Right ventricle myocardium superior (tissue), 1 donor: ENCODE data around the gene PSAPL1. TPM values are rescaled to one million over a fixed set of nuclear protein-coding genes. Genes with fewer than 3 reads are reported as not detected.

ENCODE experiments used
- ATAC-seq: fragments of 200-7000 bp; cut with Tn5 transposase; one replicate; pipeline ENCODE4 v1.9.1; 2020; ENCODE audit warnings: mild to moderate bottlenecking; ENCODE audit not compliant: poor library complexity
- DNase-seq: peaks from one replicate; pipeline ENCODE4 v3.0.0-alpha.2; 2020
- intact Hi-C: fragments of 100-400 bp; cut with DNase I; formaldehyde crosslinking; loops from one replicate; pipeline ENCODE4 v1.11.2; 2022
- total RNA-seq: library from RNA; stranded (reverse); fragmentation: NEBNext Ultra II Directional; extraction: Animal tissue kit (Norgen Biotek cat#: 25700); gene quantifications from one replicate; pipeline ENCODE4 v1.2.1, GENCODE V29; 2021
- donor health status: DM: no; HTN: yes; CAD: no; lungs with severe emphysema.

Gene PSAPL1
- total RNA-seq, 1 donor from 2014 or later, result not detected

DNA sequence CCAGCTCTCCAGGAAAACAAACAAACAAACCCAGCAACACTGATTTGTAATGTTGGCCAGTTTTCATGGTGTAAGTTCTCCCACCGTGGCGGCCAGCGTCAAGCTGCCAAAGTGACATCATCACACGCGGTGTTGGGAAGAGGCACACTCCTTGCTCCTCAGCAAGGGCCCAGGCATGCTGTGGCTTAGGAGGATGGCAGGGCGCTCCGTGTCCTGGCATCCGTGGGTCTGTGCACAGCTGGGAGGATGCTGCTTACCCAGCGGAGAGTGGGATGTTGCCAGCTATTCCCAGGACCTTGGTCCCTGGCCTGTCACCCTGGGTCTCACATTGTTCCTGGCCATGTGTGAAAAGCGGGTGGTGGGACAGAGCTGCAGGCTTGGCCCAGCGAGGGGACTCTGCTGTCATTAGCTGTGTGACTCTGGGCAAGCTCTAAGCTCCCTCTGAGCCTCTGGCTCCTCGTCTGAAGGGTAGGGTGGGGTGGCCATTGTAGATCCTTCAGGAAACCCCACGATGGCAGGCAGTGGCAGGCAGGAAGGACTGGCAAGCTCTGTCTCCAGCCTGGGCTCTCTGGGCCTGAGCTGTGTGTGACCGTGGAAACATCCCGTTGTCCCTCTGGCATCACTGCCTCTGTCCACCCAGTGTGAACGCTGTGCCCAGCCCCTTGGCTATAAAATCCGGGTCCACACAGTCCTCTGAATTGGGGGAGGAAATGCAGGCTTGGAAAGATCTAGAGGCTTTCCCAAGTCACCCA is 10.8 kb downstream of the PSAPL1 start:
- intact Hi-C loops, result no loop called here
- ATAC-seq (no peak), DNase-seq (peak; percentile 31)

DNA sequence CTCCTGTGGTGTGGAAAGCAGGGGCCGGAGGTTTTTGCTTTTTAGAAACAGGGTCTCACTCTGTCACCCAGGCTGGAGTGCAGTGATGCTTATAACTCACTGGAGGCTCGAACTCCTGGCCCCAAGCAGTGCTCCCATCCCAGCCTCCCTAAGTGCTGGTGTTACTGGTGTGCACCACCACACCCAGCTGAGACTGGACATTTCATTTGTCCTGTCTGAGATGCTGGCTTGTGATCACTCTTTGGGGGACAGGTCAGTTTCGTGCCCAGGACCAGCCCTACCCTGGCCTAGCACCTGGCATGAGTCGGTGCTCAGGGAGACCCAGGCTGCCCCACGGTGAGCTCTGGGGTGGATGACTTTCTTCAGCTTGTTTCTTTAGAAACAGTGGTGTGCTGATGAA is 11.3 kb downstream of the PSAPL1 start:
- no peak for DNase-seq
- ATAC-seq, result no peak
- intact Hi-C loops, result no loop called here

DNA sequence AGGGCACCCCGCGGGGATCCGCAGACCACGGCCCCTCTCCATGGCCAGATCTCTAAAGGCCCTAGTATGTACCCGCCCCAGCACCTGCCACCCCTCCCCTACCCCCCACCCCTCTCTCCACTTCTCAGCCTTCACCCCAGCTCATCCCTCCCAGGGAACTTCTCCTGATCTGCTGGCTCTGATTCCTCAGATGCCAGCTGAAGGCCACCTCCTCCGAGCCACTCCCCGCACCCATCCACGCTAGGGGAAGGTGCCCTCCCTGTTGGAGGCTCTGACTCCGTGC is 11.9 kb downstream of the PSAPL1 start:
- ATAC-seq, result no peak
- DNase-seq, result no peak
- intact Hi-C loops, result no loop called here

DNA sequence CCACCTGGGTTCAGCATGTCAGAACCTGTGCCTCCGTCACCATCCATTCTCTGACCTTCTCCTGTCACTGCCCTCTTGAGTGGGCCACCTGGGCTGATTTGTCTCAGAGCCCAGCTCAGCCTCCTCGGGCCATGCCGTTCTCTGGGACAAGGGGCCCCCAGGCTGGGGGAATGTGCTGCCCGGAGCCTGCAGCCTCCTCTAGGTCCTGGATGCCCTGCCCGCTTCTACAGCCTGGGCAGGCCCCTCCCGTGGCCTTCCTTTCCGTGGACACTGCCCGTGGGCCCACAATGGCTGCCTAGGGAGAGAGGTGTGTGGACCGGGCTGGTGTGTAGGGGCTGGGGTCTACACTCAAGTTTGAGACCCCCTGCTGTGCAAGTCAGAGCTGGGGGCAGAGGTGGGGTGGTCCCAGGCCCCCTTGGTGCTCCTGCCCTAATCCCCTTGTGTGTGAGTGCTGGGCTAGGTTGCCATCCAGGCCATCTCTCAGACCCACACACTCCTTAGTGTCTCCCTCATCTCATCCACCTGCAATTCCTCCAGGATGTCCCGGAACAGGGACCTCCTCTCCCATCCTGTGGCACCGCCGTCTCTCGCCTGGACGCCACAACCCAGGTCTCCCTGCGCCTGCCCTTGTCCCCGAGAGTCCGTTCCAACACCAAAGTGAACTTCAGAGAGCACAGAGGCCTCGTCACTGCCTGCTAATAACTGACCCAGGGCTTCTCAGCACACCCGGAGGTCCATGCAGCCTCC is 12.4 kb downstream of the PSAPL1 start:
- ATAC-seq, result no peak
- intact Hi-C loops, result no loop called here
- DNase-seq, result no peak

DNA sequence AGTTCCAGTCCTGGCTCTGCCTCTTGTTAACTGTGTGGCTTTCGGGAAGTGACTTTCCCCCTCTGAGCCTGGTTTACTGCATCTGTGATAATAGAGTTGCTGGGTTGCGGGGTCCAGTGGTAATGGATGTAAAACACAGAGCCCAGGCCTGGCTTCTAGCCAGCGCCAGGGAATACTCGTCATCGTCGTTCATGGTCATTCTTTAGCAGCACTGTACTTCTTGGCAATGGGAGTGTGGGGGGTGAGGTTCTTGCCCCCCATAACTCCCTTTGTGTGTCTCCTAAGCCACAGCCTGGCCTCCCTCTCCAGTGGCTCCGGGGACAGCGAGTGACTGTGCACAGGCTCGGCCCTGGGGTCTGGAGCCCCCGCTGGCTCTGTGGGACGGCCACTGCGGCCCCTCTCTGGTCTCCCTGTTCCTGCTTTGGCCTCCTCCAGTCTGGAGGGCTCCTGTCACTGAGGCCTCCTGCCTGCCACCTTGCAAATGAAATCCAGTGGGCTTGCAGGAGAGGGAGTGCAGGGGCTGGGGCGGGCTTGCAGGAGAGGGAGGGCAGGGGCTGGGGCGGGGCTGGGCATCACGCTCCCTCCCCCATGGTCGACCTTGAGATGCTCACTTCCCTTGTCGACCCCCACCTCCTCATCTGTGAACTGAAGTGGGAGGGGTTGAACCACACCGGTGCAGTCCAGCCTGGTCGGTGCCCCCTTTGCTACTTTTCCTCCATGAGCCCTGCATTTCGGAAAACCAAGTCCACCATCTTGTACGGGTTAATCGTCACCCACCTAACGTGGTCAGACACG is 13.2 kb downstream of the PSAPL1 start:
- intact Hi-C loops, result no loop called here
- DNase-seq (no peak), ATAC-seq (no peak)

DNA sequence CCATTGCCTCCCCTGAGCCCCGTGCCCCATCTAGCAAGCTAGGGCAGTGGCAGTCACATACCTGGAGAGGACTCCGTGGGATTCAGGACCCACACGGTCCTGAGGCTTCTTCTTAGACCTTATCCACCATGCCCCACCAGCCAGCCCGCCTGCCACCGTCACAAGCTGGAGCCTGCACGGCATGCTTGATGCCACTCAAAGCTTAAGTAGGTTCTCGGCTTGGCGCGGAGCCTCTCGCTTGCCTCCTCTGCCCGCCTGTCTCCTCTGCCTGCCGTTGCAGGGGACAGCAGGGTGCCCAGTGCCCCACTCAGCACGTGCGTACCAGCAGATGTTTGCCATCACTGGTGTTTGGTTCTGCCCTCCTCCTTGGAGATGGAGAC is 14.1 kb downstream of the PSAPL1 start:
- DNase-seq, result no peak
- intact Hi-C loops, result no loop called here
- no peak for ATAC-seq

DNA sequence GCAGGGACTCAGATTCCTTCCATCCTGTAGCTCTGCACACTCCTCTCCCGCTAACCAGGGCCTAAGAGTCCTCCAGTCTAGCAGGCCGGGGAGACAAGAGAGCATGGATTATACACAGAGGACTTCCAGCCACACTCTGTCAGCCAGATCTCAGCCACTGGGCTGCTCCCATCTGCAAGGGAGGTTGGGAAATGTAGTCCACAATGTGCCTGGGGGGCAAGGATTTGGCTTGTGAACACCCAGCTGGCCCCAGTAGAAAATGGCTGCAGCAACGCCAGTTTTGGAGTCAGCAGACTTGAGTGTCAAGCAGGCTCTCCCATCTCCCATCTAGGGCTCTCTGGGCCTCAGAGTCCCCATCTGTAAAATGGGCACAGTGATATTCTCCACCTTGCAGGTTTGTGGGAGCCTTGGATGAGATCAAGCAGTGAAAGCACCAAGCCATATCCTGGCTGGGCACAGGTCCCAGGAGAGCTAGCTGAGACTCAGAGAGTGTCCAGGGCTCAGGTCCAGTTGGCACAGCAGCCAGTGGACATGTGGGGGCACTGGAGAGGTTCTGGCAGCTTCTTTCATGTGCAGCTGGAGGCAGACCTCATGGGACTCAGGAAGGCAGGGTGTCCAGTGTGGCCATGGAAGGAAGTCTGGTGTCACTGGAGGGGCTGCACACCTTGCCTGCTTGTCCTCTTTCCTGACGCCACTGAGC is 14.6 kb downstream of the PSAPL1 start:
- DNase-seq, result peak; percentile 19
- no peak for ATAC-seq
- intact Hi-C loops, result no loop called here

DNA sequence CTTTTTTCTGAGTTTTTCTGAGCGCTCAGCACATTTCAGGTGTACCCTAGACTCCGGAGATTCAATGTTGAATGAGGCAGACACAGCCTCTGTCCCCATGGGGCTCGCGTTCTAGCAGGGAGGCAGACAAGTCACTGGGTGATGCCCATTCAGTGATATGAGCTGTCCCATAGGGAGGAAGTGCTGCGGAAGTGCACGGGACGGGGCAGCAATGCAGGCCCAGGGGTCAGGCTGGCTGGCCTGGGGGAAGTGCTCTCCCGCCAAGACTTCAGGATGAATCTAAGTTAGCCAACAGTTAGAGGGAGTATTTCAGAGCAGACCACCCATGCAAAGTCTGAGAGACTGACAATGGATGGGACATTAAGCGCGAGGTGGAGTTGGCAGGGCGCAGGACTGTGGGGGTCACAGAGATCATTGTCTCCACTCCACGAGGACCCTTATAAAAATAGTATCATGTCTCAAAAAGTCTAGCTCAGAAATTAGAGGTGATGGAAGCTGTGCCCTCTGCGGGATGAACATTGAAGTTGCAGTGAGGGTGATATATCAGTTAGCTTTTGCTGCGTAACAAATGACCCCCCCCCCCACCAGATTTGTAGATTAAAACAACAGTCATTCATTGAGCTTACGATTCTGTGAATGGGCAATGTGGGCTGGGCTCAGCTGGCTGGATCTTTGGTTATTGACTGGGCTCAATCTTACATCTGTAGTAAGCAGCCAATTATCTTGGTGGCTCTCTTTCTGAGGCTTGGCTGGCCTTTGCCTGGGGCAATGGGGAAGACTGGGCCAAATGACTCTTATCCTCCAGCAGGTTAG is 16.4 kb downstream of the PSAPL1 start:
- no peak for ATAC-seq
- peak; percentile 20 for DNase-seq
- intact Hi-C loops, result no loop called here

DNA sequence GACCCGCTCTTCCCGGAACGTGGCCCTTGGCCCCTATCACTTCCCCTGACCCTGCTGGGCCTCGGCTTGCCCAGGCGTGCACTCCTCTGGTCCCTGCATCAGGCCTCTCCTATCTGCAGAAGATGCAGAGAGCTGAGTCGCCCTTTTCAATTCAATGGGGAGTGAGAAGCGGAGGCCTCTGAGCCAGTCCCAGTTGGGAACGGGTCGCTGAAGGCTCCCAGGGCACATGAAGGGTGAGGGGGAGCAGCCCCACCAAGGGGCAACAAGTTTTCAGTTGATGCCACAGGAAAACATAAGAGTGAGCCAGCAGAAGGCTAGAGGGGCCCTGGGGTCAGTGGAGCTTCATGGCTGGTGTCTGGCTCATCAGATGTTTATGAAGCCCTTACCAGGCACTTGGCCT is 17.1 kb downstream of the PSAPL1 start:
- ATAC-seq, result no peak
- DNase-seq, result peak; percentile 21
- intact Hi-C loops, result no loop called here

DNA sequence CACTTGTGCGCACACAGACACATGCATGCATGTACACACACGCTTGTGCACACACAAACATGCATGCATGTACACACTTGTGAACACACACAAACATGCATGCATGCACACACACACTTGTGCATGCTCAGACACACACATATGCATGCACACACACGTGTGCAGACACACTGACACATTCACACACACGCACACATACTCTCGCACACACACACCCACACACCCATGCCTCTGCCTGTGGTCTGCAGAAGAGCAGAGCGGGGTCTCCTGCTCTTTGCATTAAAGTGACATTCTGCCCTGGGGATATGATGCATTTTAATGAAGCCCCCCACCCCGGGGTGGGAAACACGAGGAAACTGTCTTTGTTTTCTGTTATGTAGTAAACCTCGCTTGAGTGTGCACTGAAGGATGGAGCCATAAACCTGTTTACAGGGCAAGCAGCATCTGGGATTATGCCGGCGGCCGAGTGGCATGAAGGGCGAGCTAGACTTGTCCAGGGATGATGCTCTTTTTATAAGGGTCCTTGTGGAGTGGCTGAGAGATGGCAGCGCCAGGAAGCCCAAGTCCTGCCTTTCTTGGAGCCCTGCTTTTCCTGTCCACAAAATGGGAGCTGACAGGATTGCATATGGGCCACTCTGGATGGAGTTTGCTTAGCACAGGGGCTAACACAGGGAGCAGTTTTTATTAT is 17.8 kb downstream of the PSAPL1 start:
- ATAC-seq, result no peak
- intact Hi-C loops, result no loop called here
- DNase-seq, result peak; percentile 14

DNA sequence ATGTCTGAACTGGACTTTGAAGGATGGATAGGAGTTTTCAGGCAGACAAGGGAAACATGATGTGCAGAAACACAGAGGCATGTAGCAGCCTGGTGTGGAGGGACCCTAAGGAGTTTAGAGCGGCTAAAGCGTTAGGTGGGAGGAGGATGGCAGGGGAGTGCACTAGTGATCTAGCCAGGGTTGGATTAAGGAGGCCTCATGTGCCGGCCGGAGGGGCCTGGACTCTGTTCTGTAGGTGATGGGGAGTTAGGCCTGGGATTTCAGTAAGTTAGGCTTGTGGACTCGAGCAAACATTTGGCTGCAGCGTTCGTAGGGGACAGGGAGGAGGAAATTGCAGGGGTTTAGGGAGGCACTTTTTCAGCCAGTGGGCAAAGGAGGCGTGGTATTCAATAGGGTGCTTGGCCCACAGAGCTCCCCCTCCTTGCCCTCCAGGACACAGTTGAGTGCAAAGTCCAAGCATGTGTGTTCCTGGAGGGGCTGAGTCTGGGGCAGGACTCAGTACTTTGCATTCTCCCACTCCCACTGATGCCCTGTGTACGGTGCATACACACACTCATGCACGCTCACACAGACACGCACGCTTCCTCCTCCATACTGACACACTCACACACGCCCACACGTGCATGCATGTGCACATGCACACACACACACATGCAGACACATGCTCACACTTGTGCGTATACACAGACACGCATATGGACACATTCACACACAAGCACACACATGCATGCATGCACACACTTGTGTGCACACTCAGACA is 18.6 kb downstream of the PSAPL1 start:
- ATAC-seq (no peak), DNase-seq (no peak)
- intact Hi-C loops, result no loop called here

DNA sequence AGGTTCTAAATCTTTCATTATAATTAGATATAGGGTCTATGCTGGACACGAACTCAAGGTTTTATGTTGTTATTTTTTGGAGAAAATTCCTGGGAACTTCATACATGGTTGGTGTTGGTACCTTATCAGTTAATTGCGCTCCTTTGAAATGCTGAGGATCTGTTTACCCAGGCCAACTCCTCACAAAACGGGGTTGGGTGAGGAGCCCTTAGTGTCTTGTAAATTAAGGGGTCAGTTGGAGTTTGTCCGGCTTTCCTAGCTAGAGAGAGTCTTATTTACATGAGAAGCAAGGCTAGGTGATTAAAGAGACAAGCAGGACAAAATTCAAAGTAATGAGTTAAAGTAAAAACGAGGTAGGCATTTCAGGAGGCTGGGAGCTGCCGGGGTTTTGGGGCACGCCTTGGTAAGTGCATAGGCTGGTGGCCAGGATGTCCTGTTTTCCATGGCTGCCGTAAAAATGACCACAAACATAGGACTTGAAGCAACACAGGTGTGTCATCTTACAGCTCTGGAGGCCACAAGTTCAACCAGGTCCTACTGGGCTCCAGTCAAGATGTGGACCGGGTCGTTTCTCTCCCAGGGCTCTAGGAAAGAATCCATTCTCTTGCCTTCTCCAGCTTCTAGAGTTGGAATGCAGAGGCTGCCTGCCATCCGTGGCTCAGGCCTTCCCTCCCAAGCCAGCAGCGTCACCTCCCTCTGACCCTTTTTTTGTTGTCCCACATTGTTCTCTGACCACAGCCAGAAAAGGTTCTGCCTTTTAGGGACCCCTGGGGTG is 19.8 kb downstream of the PSAPL1 start:
- no peak for ATAC-seq
- intact Hi-C loops, result no loop called here
- no peak for DNase-seq

DNA sequence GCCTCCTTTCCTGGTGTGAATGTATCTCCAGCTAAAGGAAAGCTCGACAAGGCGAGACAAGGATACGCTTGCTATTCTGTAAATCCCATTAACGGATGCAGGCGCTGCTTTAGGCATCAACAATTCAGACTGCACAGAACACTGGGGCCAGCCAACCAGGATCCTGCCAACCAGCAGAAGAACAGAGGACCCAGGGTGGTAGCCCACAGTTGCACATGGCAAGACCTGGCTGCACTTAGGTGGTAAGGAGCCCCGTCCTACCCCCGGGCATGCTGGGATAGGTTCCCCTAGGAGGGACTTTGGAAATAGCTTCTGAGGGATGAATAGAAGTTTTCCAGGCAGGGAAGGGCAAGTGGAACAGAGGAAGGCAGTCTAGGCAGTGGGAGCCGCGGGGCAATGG is 20.7 kb downstream of the PSAPL1 start:
- intact Hi-C loops, result no loop called here
- ATAC-seq, result no peak
- DNase-seq, result peak; percentile 13

DNA sequence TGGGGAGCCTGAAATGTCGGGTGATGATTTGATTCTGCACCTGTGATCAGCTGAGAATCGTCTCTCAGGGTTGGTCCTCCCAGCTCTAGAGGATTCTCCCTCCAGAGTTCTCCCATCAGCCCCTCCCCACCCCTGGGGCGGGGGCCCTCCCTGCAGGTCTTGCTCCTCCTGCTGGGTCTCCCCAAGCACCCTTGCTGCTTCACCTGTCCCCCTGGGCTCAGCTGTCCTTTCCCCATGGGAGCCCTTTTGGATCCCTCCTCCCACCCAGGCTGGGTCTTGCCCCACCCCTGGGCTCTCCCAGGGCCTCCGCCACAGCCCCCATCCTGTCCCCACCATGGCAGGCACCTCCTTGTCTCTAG is 22.2 kb downstream of the PSAPL1 start:
- intact Hi-C loops, result no loop called here
- DNase-seq, result no peak
- no peak for ATAC-seq

DNA sequence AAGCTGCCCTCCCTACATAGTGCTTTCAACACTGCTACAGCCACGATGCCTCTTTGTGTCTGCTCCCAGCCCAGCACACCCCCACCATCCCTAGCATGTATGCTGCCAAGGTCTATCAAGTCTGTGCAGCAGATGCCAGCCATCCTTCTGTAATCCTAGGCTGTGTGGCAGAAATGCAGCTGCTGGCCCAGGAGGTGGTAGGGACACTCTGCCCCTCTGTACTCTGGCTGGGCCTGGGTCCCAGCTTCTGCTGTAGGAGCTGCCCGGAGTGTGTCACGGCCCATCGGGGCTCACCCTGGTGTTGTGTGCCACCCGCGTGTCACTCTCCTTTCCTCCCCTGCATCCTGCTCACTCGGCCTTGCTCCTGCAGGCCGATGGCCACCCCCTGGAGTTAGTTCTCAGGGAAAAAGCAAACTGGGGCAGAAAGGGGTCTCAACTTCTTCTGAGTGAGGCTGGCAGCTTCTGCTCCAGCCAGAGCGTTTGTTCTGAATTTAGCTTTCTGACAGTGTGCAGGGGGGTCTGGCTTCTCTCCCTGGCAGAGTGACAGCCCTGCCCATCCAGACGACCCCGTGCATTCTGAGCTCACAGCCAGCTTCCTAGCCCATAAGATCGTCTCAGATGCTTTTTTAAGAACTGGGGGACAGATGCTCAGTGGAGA is 22.7 kb downstream of the PSAPL1 start:
- intact Hi-C loops, result no loop called here
- peak; percentile 12 for ATAC-seq
- DNase-seq, result no peak

DNA sequence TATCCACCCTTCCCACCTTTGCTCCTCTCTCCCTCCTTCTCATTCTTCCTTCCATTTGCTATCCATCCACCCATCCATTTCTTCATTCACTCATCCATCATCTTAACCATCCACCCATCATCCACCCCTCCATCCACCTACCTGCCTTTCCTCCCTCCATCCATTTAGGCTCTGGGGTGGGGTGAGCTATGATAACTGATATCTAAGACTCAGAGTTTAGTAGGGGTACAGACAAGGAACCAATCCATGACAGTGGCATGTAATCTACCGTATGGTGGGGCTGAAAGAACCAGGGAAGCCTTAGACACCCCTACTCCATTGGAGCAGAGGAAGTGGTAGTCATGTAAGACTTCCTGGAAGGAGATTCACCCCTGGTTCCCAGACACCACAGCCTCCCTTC is 23.2 kb downstream of the PSAPL1 start:
- DNase-seq (no peak), ATAC-seq (no peak)
- intact Hi-C loops, result no loop called here
